ENCODE results near the gene SIGLEC7.

SIGLEC7 gene

GRCh38 chr19:51196181-51196580, 54.1 kb downstream of the SIGLEC7 start:
- Histone ChIP-seq H3K4me2 (ENCODE audit: low read length) (no peak overlapping the region), H3K9me3 (ENCODE audit: low read length) (no peaks in the 10 kb centered on the region), H3K27ac (ENCODE audit: low read depth, low read length, poor library complexity, severe bottlenecking) (no peak overlapping the region), H3K27me3 (ENCODE audit: insufficient read depth, low read length) (no peaks in the 10 kb centered on the region), H3F3A (ENCODE audit: insufficient read depth, low read length) (no peaks in the 10 kb centered on the region), H3K4me3 (ENCODE audit: low read depth, low read length, poor library complexity, severe bottlenecking) (no peak overlapping the region), H4K20me1 (ENCODE audit: insufficient read depth, low read length) (no peaks in the 10 kb centered on the region), H3K79me2 (ENCODE audit: insufficient read depth, low read length) (no peaks in the 10 kb centered on the region), H3K36me3 (ENCODE audit: insufficient read depth, low read length) (no peaks in the 10 kb centered on the region), H3K4me1 (ENCODE audit: insufficient read depth, low read length, severe bottlenecking) (peaks cover 16% of the 10 kb centered on the region), H3K9ac (ENCODE audit: low read length) (no peak overlapping the region), H2AFZ (ENCODE audit: low read length) (no peak overlapping the region), H3K9me2 (ENCODE audit: low read depth, low read length) (no peaks in the 10 kb centered on the region)
- TF ChIP-seq EZH2 (IDR thresholded peaks at IDR 0.05; ENCODE audit: borderline replicate concordance, low read length) (no peak), CTCF (IDR thresholded peaks at IDR 0.05; ENCODE audit: low read length) (no peak)

GRCh38 chr19:51198641-51199040, 56.5 kb downstream of the SIGLEC7 start:
- Histone ChIP-seq H4K20me1 (ENCODE audit: insufficient read depth, low read length) (no peaks in the 10 kb centered on the region), H3K4me1 (ENCODE audit: insufficient read depth, low read length, severe bottlenecking) (peaks cover 16% of the 10 kb centered on the region), H3K9me3 (ENCODE audit: low read length) (no peaks in the 10 kb centered on the region), H3K9ac (ENCODE audit: low read length) (no peak overlapping the region), H3K27ac (ENCODE audit: low read depth, low read length, poor library complexity, severe bottlenecking) (no peak overlapping the region), H3K4me3 (ENCODE audit: low read depth, low read length, poor library complexity, severe bottlenecking) (no peak overlapping the region), H3K4me2 (ENCODE audit: low read length) (no peak overlapping the region), H3K79me2 (ENCODE audit: insufficient read depth, low read length) (no peaks in the 10 kb centered on the region), H3K27me3 (ENCODE audit: insufficient read depth, low read length) (no peaks in the 10 kb centered on the region), H3F3A (ENCODE audit: insufficient read depth, low read length) (no peaks in the 10 kb centered on the region), H2AFZ (ENCODE audit: low read length) (no peak overlapping the region), H3K9me2 (ENCODE audit: low read depth, low read length) (no peaks in the 10 kb centered on the region), H3K36me3 (ENCODE audit: insufficient read depth, low read length) (no peaks in the 10 kb centered on the region)
- TF ChIP-seq CTCF (IDR thresholded peaks at IDR 0.05; ENCODE audit: low read length) (no peak), EZH2 (IDR thresholded peaks at IDR 0.05; ENCODE audit: borderline replicate concordance, low read length) (no peak)

- Histone ChIP-seq H3K9ac (ENCODE audit: low read length) (no peak overlapping the region), H3K4me1 (ENCODE audit: insufficient read depth, low read length, severe bottlenecking) (peaks cover 2% of the 10 kb centered on the region), H3K9me3 (ENCODE audit: low read length) (no peaks in the 10 kb centered on the region), H3K27ac (ENCODE audit: low read depth, low read length, poor library complexity, severe bottlenecking) (no peak overlapping the region), H4K20me1 (ENCODE audit: insufficient read depth, low read length) (no peaks in the 10 kb centered on the region), H2AFZ (ENCODE audit: low read length) (no peak overlapping the region), H3K79me2 (ENCODE audit: insufficient read depth, low read length) (no peaks in the 10 kb centered on the region), H3K4me2 (ENCODE audit: low read length) (no peak overlapping the region), H3K9me2 (ENCODE audit: low read depth, low read length) (no peaks in the 10 kb centered on the region), H3F3A (ENCODE audit: insufficient read depth, low read length) (no peaks in the 10 kb centered on the region), H3K36me3 (ENCODE audit: insufficient read depth, low read length) (no peaks in the 10 kb centered on the region), H3K4me3 (ENCODE audit: low read depth, low read length, poor library complexity, severe bottlenecking) (no peak overlapping the region), H3K27me3 (ENCODE audit: insufficient read depth, low read length) (0 out of 2 replicates have a peak, but pooled peaks cover 6% of the 10 kb centered on the region)
- TF ChIP-seq CTCF (IDR thresholded peaks at IDR 0.05; ENCODE audit: low read length) (no peak), EZH2 (IDR thresholded peaks at IDR 0.05; ENCODE audit: borderline replicate concordance, low read length) (no peak)
Measured at GRCh38 chr19:51200071-51200666, 58.1 kb downstream of the SIGLEC7 start.

Measured in OCI-LY1 (cell line).